HG02885 (cell line): ENCODE data around the gene SLC5A3.

Source experiments
- ATAC-seq: cut with Tn5 transposase; IDR thresholded peaks from one replicate; pipeline ENCODE4 v1.9.1; 2021; ENCODE audit warnings: mild to moderate bottlenecking; ENCODE audit not compliant: unreplicated experiment, poor library complexity

Gene SLC5A3

DNA sequence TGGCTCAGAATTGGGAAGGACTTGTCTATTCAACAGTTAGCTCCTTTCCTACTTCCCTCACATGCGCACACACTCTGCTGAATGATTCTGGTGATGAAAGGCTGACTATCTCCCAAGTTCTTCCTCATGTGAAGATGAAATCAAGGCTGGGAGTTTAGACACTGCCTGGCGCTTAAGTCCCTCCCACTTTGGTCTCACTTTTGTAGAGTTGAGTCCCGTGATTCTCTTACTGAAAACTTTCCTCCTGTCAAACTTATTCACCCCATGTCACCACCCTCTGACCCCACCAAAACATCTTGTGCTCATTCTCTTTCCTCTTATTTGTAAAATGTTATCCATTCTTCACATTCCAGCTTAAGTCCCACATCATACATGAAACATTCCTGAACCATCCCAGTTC lies 8.4 kb upstream of the SLC5A3 start:
- ATAC-seq, result no peak

- no peak for ATAC-seq
Observed at GRCh38 chr21:34071683-34072082, 1.7 kb upstream of the SLC5A3 start.

GRCh38 chr21:34072145-34073031 lies 990 bp upstream of the SLC5A3 start:
- peak; percentile 5 for ATAC-seq

DNA sequence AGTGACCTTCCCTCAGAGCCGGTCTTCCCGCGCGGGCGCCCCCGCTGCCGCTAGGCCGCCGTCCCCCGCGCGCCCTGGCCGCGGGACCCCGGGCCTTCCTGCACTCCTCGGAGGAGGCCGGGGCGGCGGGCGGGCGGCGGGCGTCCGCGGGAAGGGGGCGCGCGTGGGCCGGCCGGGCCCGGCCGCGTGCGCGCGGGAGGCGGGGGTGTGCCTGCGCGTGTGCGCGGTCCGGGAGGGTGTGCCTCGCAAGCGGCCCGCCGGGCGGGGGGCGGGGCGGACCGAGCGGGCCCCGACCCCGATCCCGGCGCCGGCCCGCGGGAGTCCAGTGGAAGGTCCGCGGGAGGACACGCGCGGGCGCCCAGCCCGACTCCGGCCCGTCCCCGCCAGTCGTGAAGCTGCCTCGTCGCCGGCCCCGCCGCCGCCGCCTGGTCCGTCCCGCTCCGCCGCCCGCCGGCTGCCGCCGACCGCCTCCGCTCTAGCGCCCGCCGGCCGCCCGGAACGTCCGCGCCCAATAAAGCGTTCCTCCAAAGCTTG lies 438 bp downstream of the SLC5A3 start:
- ATAC-seq, result peak; percentile 57

DNA sequence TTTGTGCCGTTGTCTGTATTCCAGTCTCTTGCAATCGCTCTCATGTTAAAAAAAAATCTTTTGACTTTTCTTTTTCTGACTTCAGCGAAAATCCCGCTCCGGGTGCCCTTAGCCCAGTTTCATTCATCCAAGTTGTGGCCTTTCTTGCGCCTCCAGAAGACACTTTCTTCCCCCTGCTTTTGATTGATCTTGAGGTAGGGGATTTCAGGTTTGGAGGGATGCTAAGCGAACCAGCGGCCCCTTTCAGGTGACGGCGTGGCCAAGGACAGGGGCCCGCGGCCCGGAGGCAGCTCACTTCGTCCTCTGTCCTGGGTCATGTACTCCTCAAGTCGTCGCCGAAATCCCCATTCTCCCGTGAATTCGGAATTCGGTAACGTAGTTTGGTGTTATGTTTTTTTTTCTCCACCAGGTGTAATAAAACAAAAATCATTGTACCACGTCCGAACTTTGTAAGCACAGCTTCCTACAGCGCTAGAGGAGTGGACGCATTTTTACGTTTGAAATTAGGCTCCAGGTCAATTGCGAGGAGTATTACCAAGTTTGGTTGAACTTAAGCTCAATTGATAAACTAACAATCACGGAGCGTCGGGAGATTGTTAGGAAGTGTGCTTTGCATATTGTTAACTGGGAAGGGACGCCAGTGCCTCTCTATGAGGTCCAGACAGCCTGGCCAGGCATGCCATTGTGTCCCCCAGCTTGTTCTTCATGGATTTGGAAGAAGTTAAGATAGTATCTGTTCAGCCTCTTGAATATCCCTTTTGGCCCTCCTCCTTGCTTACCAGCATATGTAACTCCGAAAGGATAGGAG lies 1.1 kb downstream of the SLC5A3 start:
- ATAC-seq, result no peak

DNA sequence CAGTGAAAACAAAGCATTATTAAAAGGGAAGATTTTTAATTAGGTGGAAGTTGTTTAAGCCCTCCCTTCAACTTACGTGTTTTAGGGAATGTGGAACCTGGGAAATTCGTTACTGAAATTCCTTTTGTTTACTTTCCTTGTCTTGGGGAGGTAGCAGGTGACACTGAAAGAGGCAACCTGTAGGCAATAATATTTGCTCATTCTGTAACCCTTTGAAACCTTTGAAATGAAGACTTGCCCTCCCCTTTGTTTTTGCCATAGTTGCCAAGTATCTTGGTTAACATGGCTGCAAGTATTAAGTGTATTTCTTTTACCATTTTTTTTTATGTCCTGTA lies 1.7 kb downstream of the SLC5A3 start:
- no peak for ATAC-seq

DNA sequence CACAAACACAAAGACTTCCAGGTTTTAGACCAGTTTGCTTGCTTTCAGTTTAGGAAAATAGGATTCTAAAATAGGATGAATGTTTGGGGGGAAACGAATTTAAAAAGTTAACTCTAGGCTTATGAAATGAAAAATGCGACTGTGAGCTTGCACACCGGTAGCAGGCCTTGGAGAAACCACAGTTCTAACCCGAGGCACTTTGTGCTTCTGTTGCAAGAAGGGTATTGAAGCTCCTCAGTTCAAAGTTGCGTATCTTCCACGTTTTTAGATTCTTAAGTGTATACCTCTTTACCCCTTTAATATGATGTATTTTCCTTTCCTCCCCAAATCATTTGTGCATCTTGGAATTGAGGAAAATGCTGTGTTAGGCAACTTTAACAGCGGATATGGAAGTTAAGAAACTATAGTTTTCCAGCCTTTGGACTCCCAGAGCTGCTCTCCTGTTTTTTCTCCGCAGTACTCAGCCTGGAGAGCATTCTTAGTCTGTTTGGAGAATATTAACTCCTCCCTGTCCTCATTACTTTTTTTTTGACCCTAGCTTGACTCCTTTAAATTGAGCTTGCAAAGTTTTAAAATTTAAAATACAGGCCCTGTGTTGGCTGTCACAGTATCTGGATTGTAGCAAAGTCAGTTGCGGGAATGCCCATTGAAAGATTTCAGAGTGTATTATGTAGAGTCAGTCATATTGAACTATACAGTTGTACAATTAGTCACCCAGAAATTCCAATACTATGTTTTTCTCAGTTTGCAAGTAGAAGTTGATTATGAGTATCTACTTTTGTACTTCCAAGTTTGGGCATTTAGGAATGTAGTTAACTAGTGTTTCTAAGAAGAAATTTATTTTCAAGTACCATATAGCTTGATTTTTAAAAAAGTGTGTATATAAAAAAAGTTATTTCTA lies 2.6 kb downstream of the SLC5A3 start:
- no peak for ATAC-seq

DNA sequence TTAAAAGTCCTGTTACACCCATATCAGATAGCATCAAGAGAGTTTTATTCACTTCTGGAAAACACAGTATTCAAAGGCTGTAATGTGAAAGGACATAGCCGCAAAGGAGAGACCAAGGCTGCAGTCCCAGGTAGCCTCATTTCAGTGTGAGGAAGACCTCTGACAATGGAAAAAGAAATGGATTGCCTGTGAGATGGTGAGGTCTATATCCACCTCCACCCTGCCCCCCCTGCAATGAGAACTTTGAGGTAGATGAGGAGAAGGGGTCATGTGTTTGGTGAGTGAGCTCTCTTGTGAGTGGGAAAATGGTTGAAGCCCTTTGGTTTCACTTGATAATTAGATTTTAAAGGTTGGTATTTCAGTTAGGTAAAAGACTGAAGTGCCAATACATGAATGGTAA lies 3.5 kb downstream of the SLC5A3 start:
- no peak for ATAC-seq

DNA sequence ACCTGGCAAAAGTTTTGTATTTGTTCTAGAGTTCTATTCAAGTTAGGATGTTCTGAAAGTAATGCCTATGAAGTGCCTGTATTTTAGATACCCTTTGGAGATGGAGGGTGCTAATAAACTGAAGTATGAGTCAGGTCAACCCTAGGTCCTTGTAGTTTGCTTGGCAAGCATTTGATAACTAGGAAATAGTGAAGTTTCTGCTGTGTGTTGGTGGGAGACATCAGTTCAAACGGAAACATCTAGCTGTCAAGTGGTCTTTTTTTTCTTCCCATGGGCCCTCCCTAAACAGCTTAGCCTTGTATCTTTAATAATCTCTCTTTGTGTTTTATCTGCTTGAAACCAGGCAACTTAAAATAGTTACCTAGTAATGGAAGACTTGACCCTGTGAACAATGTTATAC lies 4.5 kb downstream of the SLC5A3 start:
- ATAC-seq, result no peak

DNA sequence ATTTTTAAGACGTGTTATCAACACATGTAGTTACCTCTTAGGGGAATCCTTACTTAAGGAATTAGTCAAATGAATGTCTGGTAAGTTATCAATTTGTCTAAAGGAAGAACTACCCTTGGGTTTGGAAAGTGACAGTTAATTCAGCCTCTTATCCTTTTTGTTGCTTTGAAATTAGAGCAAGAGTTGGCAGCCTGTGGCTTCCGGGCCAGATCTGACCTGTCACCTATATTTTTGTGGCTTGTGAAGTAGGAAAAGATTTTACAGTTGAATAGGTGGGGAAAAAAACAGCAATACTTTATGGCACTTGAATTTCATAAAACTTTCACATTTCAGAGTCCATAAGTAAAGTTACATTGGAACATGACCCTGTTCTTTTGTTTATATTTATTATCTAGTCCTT lies 5.5 kb downstream of the SLC5A3 start:
- ATAC-seq, result no peak

DNA sequence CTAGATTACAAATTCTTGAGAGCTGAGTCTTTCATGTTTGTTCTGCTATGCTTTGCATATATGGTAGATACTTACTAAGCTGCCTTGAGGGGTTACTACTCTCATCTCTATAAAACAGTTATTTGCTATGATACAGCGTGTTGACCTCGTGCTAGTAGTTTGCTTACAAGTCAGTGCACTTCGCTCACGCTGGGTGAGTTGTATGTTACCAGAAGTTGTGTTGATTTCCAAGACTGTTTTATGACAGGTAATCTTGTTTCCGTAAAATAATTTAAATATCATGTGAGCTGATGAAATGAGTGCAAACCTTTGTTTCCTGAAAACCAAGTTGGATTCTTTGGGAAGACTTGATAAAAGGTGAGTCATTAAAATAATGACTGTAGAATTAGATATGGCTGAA lies 7.3 kb downstream of the SLC5A3 start:
- no peak for ATAC-seq

- no peak for ATAC-seq
Observed at GRCh38 chr21:34082769-34083168, 9.4 kb downstream of the SLC5A3 start.

- no peak for ATAC-seq
Observed at GRCh38 chr21:34083357-34083756, 10.0 kb downstream of the SLC5A3 start.

GRCh38 chr21:34085129-34085528 lies 11.8 kb downstream of the SLC5A3 start:
- no peak for ATAC-seq

- ATAC-seq, result no peak
Observed at GRCh38 chr21:34086887-34087306, 13.5 kb downstream of the SLC5A3 start.

DNA sequence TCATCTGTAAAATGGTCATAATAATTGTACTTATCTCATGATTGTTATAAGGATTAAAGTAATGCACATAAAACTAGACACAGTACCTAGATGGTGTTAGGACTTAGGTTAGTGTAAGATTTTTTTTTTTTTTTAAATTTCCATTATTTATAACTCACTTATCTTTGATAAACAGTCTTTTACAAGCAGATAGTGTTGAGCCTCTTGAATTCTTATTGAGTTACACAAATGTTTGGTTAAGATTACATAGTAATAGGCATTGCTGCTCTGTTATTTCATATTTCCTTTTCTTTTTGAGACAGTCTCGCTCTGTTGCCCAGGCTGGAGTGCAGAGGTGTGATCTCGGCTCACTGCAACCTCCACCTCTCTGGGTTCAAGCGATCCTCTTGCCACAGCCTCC lies 15.4 kb downstream of the SLC5A3 start:
- no peak for ATAC-seq

- ATAC-seq, result no peak
Observed at GRCh38 chr21:34091032-34091431, 17.7 kb downstream of the SLC5A3 start.

DNA sequence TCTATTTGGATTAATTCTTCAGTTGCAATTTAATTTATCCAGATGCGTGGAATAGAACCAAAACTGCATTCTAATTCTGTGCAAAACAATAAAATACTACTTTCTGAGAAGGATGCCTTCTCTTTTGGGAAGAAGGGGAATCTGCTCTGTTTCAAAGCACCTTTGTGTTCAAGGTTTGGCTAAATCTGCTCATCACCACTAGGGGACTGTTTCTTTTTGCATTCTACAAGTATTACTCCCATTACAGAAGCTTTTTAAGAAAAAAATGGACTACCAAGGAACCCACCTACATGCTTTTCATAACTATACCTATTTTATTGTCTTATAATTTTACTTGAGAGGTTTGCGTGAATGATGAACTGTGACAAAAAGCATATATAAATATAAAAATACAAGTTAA lies 18.2 kb downstream of the SLC5A3 start:
- ATAC-seq, result no peak

DNA sequence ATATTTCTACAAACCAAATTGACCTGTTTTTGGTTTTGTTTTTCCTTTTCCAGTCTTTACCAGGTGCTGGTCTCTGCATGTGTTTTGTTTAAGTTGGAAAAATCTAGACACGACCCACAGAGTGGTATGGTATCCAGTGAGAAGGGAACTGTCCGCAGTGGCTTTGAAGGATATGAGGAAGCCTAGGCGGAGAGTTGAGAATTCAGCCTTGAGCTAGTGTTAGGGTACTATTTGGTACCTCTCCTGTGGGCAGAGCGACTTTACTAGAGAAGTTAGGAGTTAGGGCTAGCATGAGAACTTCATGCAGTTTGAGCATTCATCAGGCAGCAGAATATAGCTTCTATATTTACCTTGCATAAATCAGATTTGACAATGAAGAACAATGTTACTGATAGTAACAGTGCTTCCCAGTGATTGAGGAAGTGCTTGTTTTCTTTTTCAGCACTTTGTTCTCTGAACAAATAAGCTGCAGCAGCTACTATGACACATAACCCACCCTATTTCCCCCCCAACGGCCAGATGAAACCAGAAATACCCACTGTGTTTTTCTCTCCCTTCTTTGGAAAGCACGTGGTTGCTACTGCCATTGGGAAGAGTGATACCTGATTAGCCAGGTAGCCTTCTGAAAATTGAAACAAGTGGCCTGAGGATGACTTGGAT lies 19.0 kb downstream of the SLC5A3 start:
- ATAC-seq, result no peak

- ATAC-seq, result no peak
Observed at GRCh38 chr21:34093083-34093482, 19.7 kb downstream of the SLC5A3 start.
